ENCODE measurements around the gene STK4.

GRCh38 chr20:45103072-45103471 is 136.8 kb downstream of the STK4 start:
- TF ChIP-seq CTCF (IDR thresholded peaks at IDR 0.05) = no peak
- TF ChIP-seq POLR2A (IDR thresholded peaks at IDR 0.05) = no peak

Measured in testis (tissue), 2 donors.